GM23338 (cell line): ENCODE data around the gene USP3. TPM values are rescaled to one million over a fixed set of nuclear protein-coding genes. Genes with fewer than 3 reads are reported as not detected.
A peak's percentile ranks its signal among the peaks of the same experiment; 100 is the strongest.

Source experiments
- ATAC-seq: fragments of 200-7000 bp; cut with Tn5 transposase; 3 replicates; pipeline ENCODE4 v1.9.1; 2020
- DNase-seq: peaks from one replicate; pipeline ENCODE4 v3.0.0-alpha.2; 2015; ENCODE audit warnings: low spot score
- H2AFZ ChIP-seq: fragments of 200-600 bp; sonication (generic); 2 replicates; pipeline ENCODE4 v1.8.0; 2016; ENCODE audit warnings: antibody characterized with exemption, mild to moderate bottlenecking, moderate library complexity
- H3F3A ChIP-seq: fragments of 200-600 bp; sonication (generic); replicated peaks from 2 replicates; pipeline ENCODE4 v1.8.0; 2017; ENCODE audit warnings: antibody characterized with exemption, mixed run types, low read depth
- H3K27ac ChIP-seq: fragments of 200-600 bp; sonication (generic); 2 replicates; pipeline ENCODE4 v1.6.1; 2016; ENCODE audit warnings: low read depth
- H3K27me3 ChIP-seq: fragments of 200-600 bp; sonication (generic); 2 replicates; pipeline ENCODE4 v1.8.0; 2016; ENCODE audit warnings: mild to moderate bottlenecking, mixed run types, moderate library complexity; ENCODE audit not compliant: insufficient read depth
- H3K36me3 ChIP-seq: fragments of 200-600 bp; sonication (generic); 2 replicates; pipeline ENCODE4 v1.8.0; 2016; ENCODE audit warnings: mild to moderate bottlenecking; ENCODE audit not compliant: insufficient read depth
- H3K4me1 ChIP-seq: fragments of 200-600 bp; sonication (generic); 2 replicates; pipeline ENCODE4 v1.8.0; 2016; ENCODE audit warnings: mild to moderate bottlenecking, moderate library complexity; ENCODE audit not compliant: insufficient read depth
- H3K4me2 ChIP-seq: fragments of 200-600 bp; sonication (generic); 2 replicates; pipeline ENCODE4 v1.7.1; 2017; ENCODE audit warnings: mixed run types
- H3K4me3 ChIP-seq: fragments of 200-600 bp; sonication (generic); 2 replicates; pipeline ENCODE4 v1.6.1; 2016; ENCODE audit warnings: mixed run types
- H3K79me2 ChIP-seq: fragments of 200-600 bp; sonication (generic); replicated peaks from 2 replicates; pipeline ENCODE4 v1.8.0; 2017; ENCODE audit warnings: mild to moderate bottlenecking; ENCODE audit not compliant: insufficient read depth
- H3K9me2 ChIP-seq: fragments of 200-600 bp; sonication (generic); 2 replicates; pipeline ENCODE4 v1.8.0; 2017; ENCODE audit not compliant: insufficient read depth
- H4K20me1 ChIP-seq: fragments of 200-600 bp; sonication (generic); replicated peaks from 2 replicates; pipeline ENCODE4 v1.8.0; 2017; ENCODE audit warnings: mild to moderate bottlenecking; ENCODE audit not compliant: insufficient read depth
- H3K27ac Mint-ChIP-seq: 2 replicates; pipeline ENCODE4 v1.8.0; 2020; ENCODE audit warnings: inconsistent platforms, mild to moderate bottlenecking, moderate library complexity, mixed read lengths
- H3K27me3 Mint-ChIP-seq: 3 replicates; pipeline ENCODE4 v1.8.0; 2022; ENCODE audit warnings: low read depth, mild to moderate bottlenecking, moderate library complexity, mixed read lengths, inconsistent platforms; ENCODE audit not compliant: insufficient read depth, poor library complexity
- H3K36me3 Mint-ChIP-seq: 3 replicates; pipeline ENCODE4 v1.8.0; 2021; ENCODE audit warnings: low read depth, mild to moderate bottlenecking, inconsistent platforms, moderate library complexity, mixed read lengths
- H3K4me1 Mint-ChIP-seq: 3 replicates; pipeline ENCODE4 v1.8.0; 2020; ENCODE audit warnings: mild to moderate bottlenecking, inconsistent platforms, mixed read lengths
- H3K4me3 Mint-ChIP-seq: 3 replicates; pipeline ENCODE4 v1.8.0; 2021; ENCODE audit warnings: moderate library complexity, mild to moderate bottlenecking, inconsistent platforms, mixed read lengths
- H3K9me3 Mint-ChIP-seq: 3 replicates; pipeline ENCODE4 v1.8.0; 2020; ENCODE audit warnings: moderate library complexity, mild to moderate bottlenecking, inconsistent platforms, mixed read lengths
- CREB1 ChIP-seq: fragments of 250-450 bp; sonication (Bioruptor Pico); IDR thresholded peaks from 2 replicates; pipeline ENCODE4 v1.5.0; 2020; ENCODE audit warnings: low read depth, mild to moderate bottlenecking, moderate library complexity
- CTCF ChIP-seq, 2 experiments: fragments of 200-600 bp in 1 of 2; sonication (generic) in 1 of 2; conservative IDR thresholded peaks; 2 replicates each; pipeline versions ENCODE4 v1.5.1 to v1.6.1; 2016 to 2017; ENCODE audit warnings: antibody characterized with exemption in 2 of 2, low read depth in 2 of 2, mild to moderate bottlenecking in 2 of 2, moderate library complexity in 1 of 2
- EZH2 ChIP-seq: fragments of 200-600 bp; sonication (generic); IDR thresholded peaks from one replicate; pipeline ENCODE4 v1.8.0; 2017; ENCODE audit warnings: antibody characterized with exemption, mild to moderate bottlenecking, low read depth; ENCODE audit not compliant: unreplicated experiment
- EZH2phosphoT487 ChIP-seq: fragments of 200-600 bp; sonication (generic); IDR thresholded peaks from one replicate; pipeline ENCODE4 v1.8.1; 2018; ENCODE audit warnings: antibody characterized with exemption; ENCODE audit not compliant: unreplicated experiment
- STAT1 ChIP-seq: IDR thresholded peaks from one replicate; pipeline ENCODE4 v1.6.1; 2016; ENCODE audit warnings: antibody characterized with exemption; ENCODE audit not compliant: unreplicated experiment
- ZNF114 ChIP-seq: fragments of 250-450 bp; sonication (Bioruptor Pico); IDR thresholded peaks from 2 replicates; pipeline ENCODE4 v1.5.0; 2020; ENCODE audit warnings: mild to moderate bottlenecking, moderate library complexity
- ZNF331 ChIP-seq: fragments of 250-450 bp; sonication (Bioruptor Pico); IDR thresholded peaks from 2 replicates; pipeline ENCODE4 v1.5.0; 2020; ENCODE audit warnings: low read depth, mild to moderate bottlenecking, moderate library complexity
- ZNF462 ChIP-seq: fragments of 250-450 bp; sonication (Bioruptor Pico); IDR thresholded peaks from 2 replicates; pipeline ENCODE4 v1.5.0; 2020; ENCODE audit warnings: mild to moderate bottlenecking, moderate library complexity
- polyA plus RNA-seq: library from polyadenylated mRNA; unstranded; fragments of >200 nt; fragmentation: Nextera tagmentation; extraction: Ambion mirVana; gene quantifications from 2 replicates; pipeline ENCODE4 v1.2.1, GENCODE V29; 2016
- total RNA-seq: library from RNA; depleted of rRNA; stranded (reverse); fragments of >200 nt; shearing (Covaris generic); gene quantifications from 2 replicates; pipeline ENCODE4 v1.2.3, GENCODE V29; 2014

Gene USP3
- total and polyA plus RNA-seq, 2 experiments from 2014 or later, result 9.7 to 9.9 TPM

DNA sequence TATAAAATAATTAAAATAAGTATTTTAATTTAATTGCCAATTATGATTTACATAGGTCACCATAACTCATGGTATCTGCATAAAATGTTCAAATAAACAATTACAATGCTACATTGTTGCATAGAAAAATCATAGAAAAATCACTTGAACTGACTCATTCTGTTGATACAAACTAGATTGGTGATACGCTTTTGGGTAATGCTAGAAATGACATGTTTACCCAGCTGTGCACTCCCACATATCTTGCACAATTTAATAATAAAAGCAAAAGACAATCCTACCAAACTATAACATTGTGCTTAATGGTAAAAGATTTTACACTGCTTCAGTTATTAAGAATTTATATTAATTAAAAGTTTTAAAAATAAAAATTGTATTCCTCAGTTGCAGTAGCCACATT lies 47.0 kb downstream of the USP3 start (continued):
- TF ChIP-seq STAT1, result no peak
- no peak for TF ChIP-seq ZNF462 (CRISPR knock-in tag)
- TF ChIP-seq CREB1 (CRISPR knock-in tag), result no peak
- TF ChIP-seq EZH2, result no peak
- no peak for TF ChIP-seq ZNF114 (CRISPR knock-in tag)
- no peak for TF ChIP-seq CTCF (conservative IDR thresholded peaks at IDR 0.05; ENCODE audit: low read depth in 2 of 2)
- TF ChIP-seq EZH2phosphoT487, result no peak

GRCh38 chr15:63553388-63553791 lies 49.0 kb downstream of the USP3 start:
- H3K27ac ChIP-seq, result peak overlapping the region; percentile 36; the same call in 1 of the 2 replicates
- peak overlapping the region; percentile 95 for H3K27ac Mint-ChIP-seq
- peak overlapping the region; percentile 36; the same call in 2 of the 3 replicates for H3K4me3 Mint-ChIP-seq
- no peak for TF ChIP-seq CTCF (conservative IDR thresholded peaks at IDR 0.05; ENCODE audit: low read depth in 2 of 2)
- TF ChIP-seq ZNF331 (CRISPR knock-in tag), result no peak

More at GRCh38 chr15:63553388-63553791, 49.0 kb downstream of the USP3 start:
- no peaks in the 10 kb centered on the region for H3K9me2 ChIP-seq
- no peaks in the 10 kb centered on the region for H3K36me3 ChIP-seq
- H3K27me3 Mint-ChIP-seq, result peaks cover 4% of the 10 kb centered on the region
- H3K4me2 ChIP-seq, result peak overlapping the region; percentile 23; the same call in 1 of the 2 replicates
- H2AFZ ChIP-seq, result no peak overlapping the region
- no peaks in the 10 kb centered on the region for H3K9me3 Mint-ChIP-seq
- H3F3A ChIP-seq, result no peaks in the 10 kb centered on the region
- H4K20me1 ChIP-seq, result no peaks in the 10 kb centered on the region
- H3K27me3 ChIP-seq, result no peaks in the 10 kb centered on the region
- no peaks in the 10 kb centered on the region for H3K79me2 ChIP-seq
- DNase-seq (peak; percentile 67), ATAC-seq (peak; percentile 70)
- peaks cover 15% of the 10 kb centered on the region for H3K4me1 ChIP-seq
- H3K4me3 ChIP-seq, result no peak overlapping the region
- no peaks in the 10 kb centered on the region; the same call in 2 of the 3 replicates for H3K36me3 Mint-ChIP-seq
- H3K4me1 Mint-ChIP-seq, result peaks cover 33% of the 10 kb centered on the region
